ENCODE results near the gene TM4SF5.

GRCh38 chr17:4800462-4801196 is 28.9 kb downstream of the TM4SF5 start:
- TF ChIP-seq POLR2A (IDR thresholded peaks at IDR 0.05): no peak
- no peak for TF ChIP-seq CTCF (IDR thresholded peaks at IDR 0.05)
- TF ChIP-seq POLR2AphosphoS5 (IDR thresholded peaks at IDR 0.05): no peak
